HG03469 (cell line): Measurements from ENCODE around the gene C7orf25.
A peak's percentile ranks its signal among the peaks of the same experiment; 100 is the strongest.

ENCODE experiments used
- ATAC-seq: cut with Tn5 transposase; IDR thresholded peaks from one replicate; pipeline ENCODE4 v1.9.1; 2021; ENCODE audit warnings: mild to moderate bottlenecking, moderate library complexity, moderate number of reproducible peaks; ENCODE audit not compliant: unreplicated experiment

Gene C7orf25

GRCh38 chr7:42880392-42880791, 31.5 kb downstream of the C7orf25 start:
- no peak for ATAC-seq

GRCh38 chr7:42878303-42878702, 33.6 kb downstream of the C7orf25 start:
- no peak for ATAC-seq

- ATAC-seq = no peak
These were observed 34.0 kb downstream of the C7orf25 start for GRCh38 chr7:42877862-42878261.

- ATAC-seq = peak; percentile 72
These were observed 35.4 kb downstream of the C7orf25 start for GRCh38 chr7:42876182-42877068.

- peak; percentile 98 for ATAC-seq
These were observed 42.5 kb downstream of the C7orf25 start for GRCh38 chr7:42869131-42870020.

- no peak for ATAC-seq
These were observed 43.4 kb downstream of the C7orf25 start for GRCh38 chr7:42868480-42868879.
